ENCODE data around the gene JPH2.

The JPH2 gene

GRCh38 chr20:44187772-44188709, 1.1 kb upstream of the JPH2 start:
- DNase-seq (ENCODE audit: low read depth in 2 of 2, low spot score in 1 of 2), result no peak

- DNase-seq (ENCODE audit: low read depth in 2 of 2, low spot score in 1 of 2), result no peak
These were observed 324 bp downstream of the JPH2 start for GRCh38 chr20:44186674-44187053.

GRCh38 chr20:44186201-44186600, 787 bp downstream of the JPH2 start:
- DNase-seq (ENCODE audit: low read depth in 2 of 2, low spot score in 1 of 2), result no peak

GRCh38 chr20:44185574-44185973, 1.4 kb downstream of the JPH2 start:
- no peak for DNase-seq (ENCODE audit: low read depth in 2 of 2, low spot score in 1 of 2)

GRCh38 chr20:44183282-44183681, 3.7 kb downstream of the JPH2 start:
- no peak for DNase-seq (ENCODE audit: low read depth in 2 of 2, low spot score in 1 of 2)

GRCh38 chr20:44182863-44183262, 4.1 kb downstream of the JPH2 start:
- DNase-seq (ENCODE audit: low read depth in 2 of 2, low spot score in 1 of 2), result no peak

GRCh38 chr20:44182135-44182765, 4.7 kb downstream of the JPH2 start:
- DNase-seq (ENCODE audit: low read depth in 2 of 2, low spot score in 1 of 2), result no peak

- DNase-seq (ENCODE audit: low read depth in 2 of 2, low spot score in 1 of 2), result no peak
These were observed 5.4 kb downstream of the JPH2 start for GRCh38 chr20:44181611-44182010.

- no peak for DNase-seq (ENCODE audit: low read depth in 2 of 2, low spot score in 1 of 2)
These were observed 6.2 kb downstream of the JPH2 start for GRCh38 chr20:44180814-44181213.

- no peak for DNase-seq (ENCODE audit: low read depth in 2 of 2, low spot score in 1 of 2)
These were observed 10.0 kb downstream of the JPH2 start for GRCh38 chr20:44176833-44177534.

- no peak for DNase-seq (ENCODE audit: low read depth in 2 of 2, low spot score in 1 of 2)
These were observed 11.8 kb downstream of the JPH2 start for GRCh38 chr20:44174996-44175765.

- no peak for DNase-seq (ENCODE audit: low read depth in 2 of 2, low spot score in 1 of 2)
These were observed 13.1 kb downstream of the JPH2 start for GRCh38 chr20:44173846-44174245.

- DNase-seq (ENCODE audit: low read depth in 2 of 2, low spot score in 1 of 2), result no peak
These were observed 13.9 kb downstream of the JPH2 start for GRCh38 chr20:44173116-44173515.

GRCh38 chr20:44172572-44172950, 14.4 kb downstream of the JPH2 start:
- DNase-seq (ENCODE audit: low read depth in 2 of 2, low spot score in 1 of 2), result no peak

GRCh38 chr20:44171775-44172571, 15.0 kb downstream of the JPH2 start:
- DNase-seq (ENCODE audit: low read depth in 2 of 2, low spot score in 1 of 2), result no peak

- no peak for DNase-seq (ENCODE audit: low read depth in 2 of 2, low spot score in 1 of 2)
These were observed 16.1 kb downstream of the JPH2 start for GRCh38 chr20:44170816-44171410.

GRCh38 chr20:44167736-44168135, 19.3 kb downstream of the JPH2 start:
- DNase-seq (ENCODE audit: low read depth in 2 of 2, low spot score in 1 of 2), result no peak

- no peak for DNase-seq (ENCODE audit: low read depth in 2 of 2, low spot score in 1 of 2)
These were observed 20.5 kb downstream of the JPH2 start for GRCh38 chr20:44166477-44166876.

GRCh38 chr20:44166008-44166407, 21.0 kb downstream of the JPH2 start:
- no peak for DNase-seq (ENCODE audit: low read depth in 2 of 2, low spot score in 1 of 2)

- DNase-seq (ENCODE audit: low read depth in 2 of 2, low spot score in 1 of 2), result no peak
These were observed 26.9 kb downstream of the JPH2 start for GRCh38 chr20:44160133-44160532.

Measured in stimulated activated CD8-positive, alpha-beta memory T cell treated with anti-CD3 and anti-CD28 coated beads, Interleukin-4, amount 100 ng/mL, for 1 hour (primary cell).